Measurements from ENCODE around the gene PCSK6.

The PCSK6 gene

DNA sequence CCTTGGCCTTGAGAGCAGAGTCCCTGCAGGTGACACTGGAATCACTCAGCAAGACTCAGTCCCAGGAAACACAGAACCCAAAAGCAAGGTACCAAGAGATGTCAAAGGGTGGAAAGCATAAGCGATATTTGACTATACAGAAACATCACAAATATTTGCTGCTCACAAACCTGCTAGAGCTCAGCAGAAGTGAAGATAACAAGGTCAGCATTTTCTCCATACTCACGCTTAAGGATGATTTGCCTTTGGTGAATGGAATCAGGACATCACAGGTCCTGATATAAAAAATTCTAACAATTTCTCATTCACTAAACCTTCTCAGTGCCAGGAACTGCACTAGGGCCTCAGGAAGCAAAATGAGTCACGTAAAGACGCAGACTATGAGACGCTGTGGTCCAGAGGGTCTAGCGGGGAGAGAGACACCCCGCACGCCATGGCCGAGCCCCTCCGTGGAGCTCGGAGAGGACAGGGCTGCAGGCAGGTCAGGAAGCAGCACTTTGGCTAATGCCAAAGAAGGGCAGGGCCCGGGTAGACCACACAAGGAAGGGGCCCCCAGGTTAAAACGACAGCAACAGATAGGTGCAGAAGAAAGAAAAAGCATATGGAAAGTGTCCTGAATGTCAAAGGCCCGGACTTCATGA lies 10.7 kb downstream of the PCSK6 start:
- TF ChIP-seq, protein P1, sequence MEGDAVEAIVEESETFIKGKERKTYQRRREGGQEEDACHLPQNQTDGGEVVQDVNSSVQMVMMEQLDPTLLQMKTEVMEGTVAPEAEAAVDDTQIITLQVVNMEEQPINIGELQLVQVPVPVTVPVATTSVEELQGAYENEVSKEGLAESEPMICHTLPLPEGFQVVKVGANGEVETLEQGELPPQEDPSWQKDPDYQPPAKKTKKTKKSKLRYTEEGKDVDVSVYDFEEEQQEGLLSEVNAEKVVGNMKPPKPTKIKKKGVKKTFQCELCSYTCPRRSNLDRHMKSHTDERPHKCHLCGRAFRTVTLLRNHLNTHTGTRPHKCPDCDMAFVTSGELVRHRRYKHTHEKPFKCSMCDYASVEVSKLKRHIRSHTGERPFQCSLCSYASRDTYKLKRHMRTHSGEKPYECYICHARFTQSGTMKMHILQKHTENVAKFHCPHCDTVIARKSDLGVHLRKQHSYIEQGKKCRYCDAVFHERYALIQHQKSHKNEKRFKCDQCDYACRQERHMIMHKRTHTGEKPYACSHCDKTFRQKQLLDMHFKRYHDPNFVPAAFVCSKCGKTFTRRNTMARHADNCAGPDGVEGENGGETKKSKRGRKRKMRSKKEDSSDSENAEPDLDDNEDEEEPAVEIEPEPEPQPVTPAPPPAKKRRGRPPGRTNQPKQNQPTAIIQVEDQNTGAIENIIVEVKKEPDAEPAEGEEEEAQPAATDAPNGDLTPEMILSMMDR (IDR thresholded peaks at IDR 0.05): no peak

DNA sequence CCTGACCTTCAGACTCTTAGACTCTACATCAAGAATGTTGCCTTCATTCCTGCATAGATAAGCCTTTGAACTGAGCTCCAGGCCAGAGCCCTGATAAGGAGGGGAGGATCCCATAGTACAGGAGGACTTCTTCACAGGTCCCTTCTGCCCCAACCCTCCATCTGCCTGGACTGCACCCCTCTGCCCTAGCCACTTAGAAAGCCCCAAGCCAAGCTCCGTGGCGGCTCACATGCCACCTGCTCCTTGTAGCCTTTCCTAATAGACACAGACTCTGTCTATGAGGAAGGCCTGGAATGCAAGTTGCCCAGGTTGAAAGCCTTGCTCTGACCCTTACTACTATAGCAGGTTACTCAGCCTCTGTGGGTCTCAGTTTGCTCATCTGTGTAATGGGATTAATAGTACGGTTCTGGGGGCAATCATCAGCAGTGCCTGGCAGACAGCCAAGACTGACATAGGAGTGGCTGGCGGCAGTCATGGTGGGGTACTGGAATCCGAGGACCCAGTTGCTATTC lies 11.6 kb downstream of the PCSK6 start:
- TF ChIP-seq, protein P1 (IDR thresholded peaks at IDR 0.05): no peak

DNA sequence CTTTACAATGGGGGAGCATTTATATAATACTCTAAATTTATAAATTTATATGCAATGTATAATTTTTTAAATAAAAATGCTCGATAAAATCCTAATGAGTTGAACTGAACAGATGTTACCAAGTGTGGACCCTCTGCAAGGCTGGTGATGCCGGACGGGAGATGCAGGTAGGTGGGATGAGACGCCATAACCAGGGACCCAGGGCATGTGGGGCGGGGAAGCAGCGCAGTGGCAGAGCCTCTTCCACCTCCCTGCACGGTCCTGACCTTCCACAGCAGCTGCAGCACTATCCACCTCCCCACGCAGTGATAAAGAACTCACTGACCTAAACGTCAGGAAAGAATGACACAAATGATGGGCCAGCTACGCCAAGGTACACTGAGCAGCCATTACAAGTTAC lies 12.8 kb downstream of the PCSK6 start:
- TF ChIP-seq, protein P1 (IDR thresholded peaks at IDR 0.05): no peak

DNA sequence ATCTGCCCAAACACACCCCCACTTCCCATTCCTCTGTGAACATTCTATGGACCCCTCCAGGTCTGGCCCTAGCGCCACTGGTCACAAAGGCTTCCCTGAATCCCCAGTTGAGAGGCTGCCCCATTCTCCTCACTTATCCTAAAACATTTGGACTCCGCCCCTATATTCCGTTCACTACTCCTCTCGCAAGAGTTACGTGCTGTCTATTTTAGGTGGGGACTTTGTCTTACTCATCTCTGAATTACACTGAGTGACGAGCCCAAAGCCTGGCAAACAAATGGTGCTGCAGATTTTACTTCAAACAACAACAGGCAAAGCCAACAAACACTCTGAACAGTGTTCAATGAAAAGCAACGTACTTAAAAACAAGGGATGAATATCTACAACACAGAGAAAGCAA lies 14.5 kb downstream of the PCSK6 start:
- TF ChIP-seq, protein P1 (IDR thresholded peaks at IDR 0.05): no peak

DNA sequence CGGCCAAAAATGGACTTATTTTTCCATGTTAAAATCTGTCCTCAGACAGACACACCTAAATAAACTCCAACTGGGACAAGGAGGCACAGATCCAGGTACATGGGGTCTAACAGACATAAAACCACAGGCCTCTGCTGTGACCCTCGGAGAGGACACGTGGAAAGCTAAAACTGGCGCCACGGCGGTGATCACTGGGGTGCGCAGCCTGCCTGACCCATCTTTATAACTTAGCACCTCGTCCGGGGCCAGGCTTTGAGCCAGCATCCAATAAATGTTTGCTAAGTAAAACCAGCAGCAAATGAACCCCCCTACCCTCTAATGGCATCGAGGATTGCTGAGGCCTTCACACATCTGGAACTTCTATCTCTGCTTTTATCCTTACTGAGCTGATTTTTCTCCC lies 15.3 kb downstream of the PCSK6 start:
- TF ChIP-seq, protein P1 (IDR thresholded peaks at IDR 0.05): no peak

DNA sequence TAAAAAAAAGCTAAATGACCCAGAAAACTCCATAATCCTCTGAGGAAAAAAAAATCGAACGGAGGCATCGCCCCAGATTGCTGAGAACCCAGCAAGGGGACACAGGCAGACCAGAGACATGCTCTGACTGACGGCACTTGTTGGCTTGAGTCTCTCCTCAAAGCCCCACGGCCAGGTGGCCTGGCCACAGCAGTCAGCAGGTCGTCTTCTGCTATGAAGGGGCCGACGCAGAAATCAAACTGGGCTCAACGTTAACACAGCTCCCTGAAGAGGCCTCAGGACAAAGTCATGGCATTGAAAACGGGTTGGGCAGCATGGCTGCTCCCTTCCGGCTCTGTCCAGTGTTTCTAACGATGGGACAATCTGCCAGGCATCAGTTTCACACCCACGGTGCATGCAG lies 17.5 kb downstream of the PCSK6 start:
- TF ChIP-seq, protein P1 (IDR thresholded peaks at IDR 0.05): no peak

DNA sequence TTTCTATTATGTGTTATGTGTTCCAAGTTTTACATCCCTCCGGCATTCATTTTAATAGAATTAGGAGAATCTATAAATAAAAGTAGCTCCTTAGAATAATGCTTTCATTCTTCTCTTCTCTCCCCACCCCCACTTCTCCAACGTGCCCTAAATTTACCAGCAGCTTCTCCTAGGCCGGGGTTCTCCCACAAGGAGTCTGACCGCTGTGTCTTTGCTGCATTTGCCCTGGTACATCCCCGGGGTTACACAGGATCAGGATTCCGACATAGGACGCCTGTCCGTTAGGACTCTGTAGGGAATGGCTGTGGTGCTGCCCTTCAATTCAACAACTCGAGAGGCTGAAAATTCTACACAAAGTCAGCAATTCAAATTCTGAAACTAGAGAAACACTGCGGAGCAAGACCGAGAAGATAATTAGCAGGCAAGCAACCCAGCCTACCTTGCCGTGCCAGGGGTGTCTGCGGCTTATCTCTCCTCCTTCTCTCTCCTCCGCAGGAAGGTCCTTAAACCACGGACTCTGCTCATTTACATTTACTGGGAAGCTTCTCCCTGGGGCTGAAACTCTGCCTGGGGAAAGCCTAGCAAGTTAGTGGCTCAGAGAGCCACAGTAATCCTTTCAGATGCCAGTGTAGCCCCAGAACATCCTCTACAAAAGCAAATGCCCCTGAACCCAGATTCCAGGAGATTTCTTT lies 18.8 kb downstream of the PCSK6 start:
- TF ChIP-seq, protein P1 (IDR thresholded peaks at IDR 0.05): no peak

Data from LNCAP (cell line).